GM10266 (cell line): ENCODE measurements around the gene ACSBG1.

ENCODE experiments used
- DNase-seq: peaks from one replicate; pipeline ENCODE4 v3.0.0; 2012; ENCODE audit errors: extremely low spot score
- CTCF ChIP-seq: IDR thresholded peaks from 2 replicates; pipeline ENCODE4 v1.5.1; 2012; ENCODE audit warnings: mild to moderate bottlenecking, low read depth; ENCODE audit not compliant: control insufficient read depth, insufficient read depth; ENCODE audit errors: missing control alignments

The ACSBG1 gene

GRCh38 chr15:78232951-78233350 is 1.4 kb downstream of the ACSBG1 start:
- DNase-seq, result no peak
- no peak for TF ChIP-seq CTCF

- no peak for TF ChIP-seq CTCF
- no peak for DNase-seq
Measured at GRCh38 chr15:78229431-78230406, 4.6 kb downstream of the ACSBG1 start.

GRCh38 chr15:78228356-78228996 is 5.9 kb downstream of the ACSBG1 start:
- no peak for TF ChIP-seq CTCF
- DNase-seq, result no peak

GRCh38 chr15:78225783-78226541 is 8.4 kb downstream of the ACSBG1 start:
- peak; percentile 53 for DNase-seq
- no peak for TF ChIP-seq CTCF

- no peak for DNase-seq
- TF ChIP-seq CTCF, result no peak
Measured at GRCh38 chr15:78224023-78224411, 10.3 kb downstream of the ACSBG1 start.

GRCh38 chr15:78223396-78224022 is 10.9 kb downstream of the ACSBG1 start:
- DNase-seq, result no peak
- no peak for TF ChIP-seq CTCF
